Endodermal cell (in vitro differentiated cells): ENCODE results near the gene INSM2. TPM values are rescaled to one million over a fixed set of nuclear protein-coding genes. Genes with fewer than 3 reads are reported as not detected.

ENCODE experiments used
- DNase-seq: peaks from one replicate; pipeline ENCODE4 v3.0.0-alpha.2; 2017
- H3K27ac ChIP-seq: 2 replicates; pipeline ENCODE4 v1.5.1; 2013; ENCODE audit warnings: mild to moderate bottlenecking, low read depth, low read length, moderate library complexity
- H3K27me3 ChIP-seq: 2 replicates; pipeline ENCODE4 v1.6.1; 2013; ENCODE audit warnings: mild to moderate bottlenecking, low read length, moderate library complexity; ENCODE audit not compliant: insufficient read depth, control insufficient read depth, poor library complexity, severe bottlenecking
- H3K36me3 ChIP-seq: 2 replicates; pipeline ENCODE4 v1.7.0; 2013; ENCODE audit warnings: mild to moderate bottlenecking, low read length, moderate library complexity; ENCODE audit not compliant: control insufficient read depth, insufficient read depth
- H3K4me1 ChIP-seq: one replicate; pipeline ENCODE4 v1.7.0; 2013; ENCODE audit warnings: low read length; ENCODE audit not compliant: control insufficient read depth, insufficient read depth
- H3K4me3 ChIP-seq: 2 replicates; pipeline ENCODE4 v1.5.1; 2013; ENCODE audit warnings: mild to moderate bottlenecking, low read length, moderate library complexity
- H3K9ac ChIP-seq: 2 replicates; pipeline ENCODE4 v1.6.1; 2013; ENCODE audit warnings: mild to moderate bottlenecking, low read length, moderate library complexity; ENCODE audit not compliant: poor library complexity, severe bottlenecking; ENCODE audit errors: extremely low read depth
- H3K9me3 ChIP-seq: 2 replicates; pipeline ENCODE4 v1.6.1; 2013; ENCODE audit warnings: mild to moderate bottlenecking, low read length, moderate library complexity; ENCODE audit not compliant: control insufficient read depth
- H3K27ac Mint-ChIP-seq: 2 replicates; pipeline ENCODE4 v1.8.0; 2020; ENCODE audit warnings: mixed read lengths
- H3K27me3 Mint-ChIP-seq: 2 replicates; pipeline ENCODE4 v1.8.0; 2021; ENCODE audit warnings: mild to moderate bottlenecking, mixed read lengths; ENCODE audit not compliant: insufficient read depth
- H3K36me3 Mint-ChIP-seq: 2 replicates; pipeline ENCODE4 v1.8.0; 2020; ENCODE audit warnings: low read depth, mixed read lengths
- H3K4me1 Mint-ChIP-seq: 2 replicates; pipeline ENCODE4 v1.8.0; 2020; ENCODE audit warnings: mixed read lengths
- H3K4me3 Mint-ChIP-seq: 2 replicates; pipeline ENCODE4 v1.8.0; 2020; ENCODE audit warnings: mild to moderate bottlenecking, moderate library complexity, mixed read lengths
- H3K9me3 Mint-ChIP-seq: 2 replicates; pipeline ENCODE4 v1.8.0; 2020; ENCODE audit warnings: mild to moderate bottlenecking, mixed read lengths
- WGBS, 2 experiments: methylation state at CpG; one replicate each; pipeline versions ENCODE4 v1.1.5 to v1.1.7; 2013; ENCODE audit warnings: missing lambda C conversion rate in 2 of 2, mixed read lengths in 1 of 2; ENCODE audit not compliant: insufficient coverage in 1 of 2, insufficient read length in 1 of 2; 5-methylcytosine and 5-hydroxymethylcytosine counted together
- total RNA-seq, 2 donors: library from RNA; stranded (reverse); fragmentation: NEBNext Ultra II Directional in 1 of 2; extraction: Animal tissue kit (Norgen Biotek cat#: 25700) in 1 of 2; gene quantifications; 2 replicates in 1 of 2; 3 replicates in 1 of 2; pipeline ENCODE4 v1.2.1, GENCODE V29; 2021
- TF ChIP-seq, protein P1 (sequence below): fragments of 200-600 bp; sonication (generic); conservative IDR thresholded peaks from 2 replicates; pipeline ENCODE4 v1.5.0; 2021; ENCODE audit warnings: antibody characterized with exemption, mild to moderate bottlenecking

Gene INSM2
- total RNA-seq, 2 donors from 2014 or later = 0.15 to 0.18 TPM

DNA sequence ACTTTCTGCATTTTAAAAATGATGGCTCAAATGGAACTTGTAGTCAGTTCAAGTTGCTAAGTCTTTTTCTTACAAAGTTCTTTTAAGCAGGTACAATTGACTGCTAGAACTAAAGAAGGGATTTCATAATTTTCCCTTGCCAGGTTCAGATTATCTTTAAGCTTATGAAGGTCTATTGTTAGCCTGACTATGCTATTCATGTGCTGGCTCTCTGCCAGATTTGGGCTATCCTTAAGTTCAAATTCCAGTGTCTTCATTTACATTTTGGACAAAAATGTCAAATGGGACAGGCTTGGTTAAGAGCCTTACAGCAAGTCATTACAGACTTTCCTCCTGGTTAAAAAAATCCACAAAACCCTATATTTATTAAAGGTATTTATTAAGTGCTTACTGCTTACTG lies 42.3 kb downstream of the INSM2 start:
- TF ChIP-seq, protein P1, sequence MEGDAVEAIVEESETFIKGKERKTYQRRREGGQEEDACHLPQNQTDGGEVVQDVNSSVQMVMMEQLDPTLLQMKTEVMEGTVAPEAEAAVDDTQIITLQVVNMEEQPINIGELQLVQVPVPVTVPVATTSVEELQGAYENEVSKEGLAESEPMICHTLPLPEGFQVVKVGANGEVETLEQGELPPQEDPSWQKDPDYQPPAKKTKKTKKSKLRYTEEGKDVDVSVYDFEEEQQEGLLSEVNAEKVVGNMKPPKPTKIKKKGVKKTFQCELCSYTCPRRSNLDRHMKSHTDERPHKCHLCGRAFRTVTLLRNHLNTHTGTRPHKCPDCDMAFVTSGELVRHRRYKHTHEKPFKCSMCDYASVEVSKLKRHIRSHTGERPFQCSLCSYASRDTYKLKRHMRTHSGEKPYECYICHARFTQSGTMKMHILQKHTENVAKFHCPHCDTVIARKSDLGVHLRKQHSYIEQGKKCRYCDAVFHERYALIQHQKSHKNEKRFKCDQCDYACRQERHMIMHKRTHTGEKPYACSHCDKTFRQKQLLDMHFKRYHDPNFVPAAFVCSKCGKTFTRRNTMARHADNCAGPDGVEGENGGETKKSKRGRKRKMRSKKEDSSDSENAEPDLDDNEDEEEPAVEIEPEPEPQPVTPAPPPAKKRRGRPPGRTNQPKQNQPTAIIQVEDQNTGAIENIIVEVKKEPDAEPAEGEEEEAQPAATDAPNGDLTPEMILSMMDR = no peak
- DNase-seq = no peak
- Mint-ChIP-seq H3K4me1 (no peaks in the 10 kb centered on the region), H3K9me3 (no peaks in the 10 kb centered on the region), H3K4me3 (no peak overlapping the region), H3K27me3 (no peaks in the 10 kb centered on the region), H3K27ac (no peak overlapping the region), H3K36me3 (no peaks in the 10 kb centered on the region)
- Histone ChIP-seq H3K27ac (no peak overlapping the region), H3K4me1 (no peaks in the 10 kb centered on the region), H3K4me3 (no peak overlapping the region), H3K27me3 (no peaks in the 10 kb centered on the region), H3K36me3 (no peaks in the 10 kb centered on the region), H3K9ac (no peak overlapping the region), H3K9me3 (no peaks in the 10 kb centered on the region)

DNA sequence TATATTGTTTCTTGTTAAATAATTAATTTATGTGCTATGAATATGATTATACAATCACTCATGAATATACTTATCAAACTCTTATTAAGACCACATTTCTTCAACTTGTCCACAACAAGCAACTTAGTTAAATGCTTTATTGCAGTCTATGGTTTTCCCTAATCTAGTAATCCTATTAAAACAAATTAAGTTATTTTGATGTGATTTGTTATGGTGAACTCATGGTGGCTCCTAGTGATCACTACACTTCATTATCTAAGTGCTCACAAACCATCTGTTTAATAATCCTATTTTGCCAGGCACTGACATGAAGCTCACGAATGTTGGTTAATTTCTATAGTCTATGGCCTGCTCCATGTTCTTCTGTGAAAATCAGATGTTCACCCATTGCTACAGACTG lies 42.9 kb downstream of the INSM2 start:
- Mint-ChIP-seq H3K9me3 (no peaks in the 10 kb centered on the region), H3K4me3 (no peak overlapping the region), H3K36me3 (no peaks in the 10 kb centered on the region), H3K4me1 (no peaks in the 10 kb centered on the region), H3K27me3 (no peaks in the 10 kb centered on the region), H3K27ac (no peak overlapping the region)
- Histone ChIP-seq H3K27me3 (no peaks in the 10 kb centered on the region), H3K4me3 (no peak overlapping the region), H3K9ac (no peak overlapping the region), H3K4me1 (no peaks in the 10 kb centered on the region), H3K36me3 (no peaks in the 10 kb centered on the region), H3K9me3 (no peaks in the 10 kb centered on the region), H3K27ac (no peak overlapping the region)
- TF ChIP-seq, protein P1 = no peak
- DNase-seq = no peak
- 96% methylated on average over 1 of the region's 1 CpG; no CpG with 5 or more reads in 1 of the 2 experiments for WGBS, 2 experiments

DNA sequence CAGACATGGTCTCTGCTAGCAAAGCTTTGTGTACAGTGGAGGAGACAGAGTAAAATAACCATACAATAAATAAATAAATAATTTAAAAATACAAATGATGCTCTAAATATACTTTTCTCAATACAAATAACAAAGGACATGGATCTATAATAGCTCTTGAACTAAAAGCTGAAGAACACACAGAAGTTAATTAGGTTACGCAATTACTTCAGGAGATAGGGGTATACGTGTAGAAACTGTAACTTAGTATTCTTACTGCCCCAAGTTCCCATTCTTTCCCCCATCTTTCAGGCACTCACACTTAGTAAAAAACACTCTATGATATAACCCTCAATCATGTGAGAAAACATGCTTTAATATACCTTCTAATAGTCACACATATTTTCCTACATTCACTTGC lies 44.2 kb downstream of the INSM2 start:
- H3K4me1 ChIP-seq = no peaks in the 10 kb centered on the region
- no peaks in the 10 kb centered on the region for H3K27me3 Mint-ChIP-seq
- no peaks in the 10 kb centered on the region for H3K27me3 ChIP-seq
- no peak for DNase-seq
- no peaks in the 10 kb centered on the region for H3K36me3 ChIP-seq
- H3K9me3 ChIP-seq = no peaks in the 10 kb centered on the region
- 95 to 100% methylated on average over 2 of the region's 2 CpGs for WGBS, 2 experiments
- H3K36me3 Mint-ChIP-seq = no peaks in the 10 kb centered on the region
- no peak overlapping the region for H3K27ac ChIP-seq
- TF ChIP-seq, protein P1 = no peak
- no peak overlapping the region for H3K4me3 ChIP-seq
- H3K4me1 Mint-ChIP-seq = no peaks in the 10 kb centered on the region
- H3K27ac Mint-ChIP-seq = no peak overlapping the region
- H3K4me3 Mint-ChIP-seq = no peak overlapping the region
- H3K9ac ChIP-seq = no peak overlapping the region
- no peaks in the 10 kb centered on the region for H3K9me3 Mint-ChIP-seq
